ENCODE results near the gene FABP2.
"Not testable (repeated sequence)": the region's sequence is repeated elsewhere in the genome, so short reads cannot be mapped to it uniquely, and the experiment has no call there.

The FABP2 gene

GRCh38 chr4:119321921-119322687, at the start of gene FABP2:
Gene FABP2, minus strand, starts transcription at chr4:119322138. Its CDS starts 36 bp downstream, at chr4:119322102.
- DNase-seq (ENCODE audit: low read depth in 3 of 3): no peak

- not testable (repeated sequence) for DNase-seq (ENCODE audit: low read depth in 3 of 3)
Observed at GRCh38 chr4:119370951-119371683, 49.2 kb upstream of the FABP2 start.

GRCh38 chr4:119370392-119370791, 48.5 kb upstream of the FABP2 start:
- peak; percentile 2 to 14 (median 7) for DNase-seq (ENCODE audit: low read depth in 3 of 3)

- DNase-seq (ENCODE audit: low read depth in 3 of 3): not testable (repeated sequence)
Observed at GRCh38 chr4:119366802-119367201, 44.9 kb upstream of the FABP2 start.

GRCh38 chr4:119364203-119364602, 42.3 kb upstream of the FABP2 start:
- DNase-seq (ENCODE audit: low read depth in 3 of 3): not testable (repeated sequence)

GRCh38 chr4:119363372-119363771, 41.4 kb upstream of the FABP2 start:
- not testable (repeated sequence) for DNase-seq (ENCODE audit: low read depth in 3 of 3)

GRCh38 chr4:119362413-119362812, 40.5 kb upstream of the FABP2 start:
- DNase-seq (ENCODE audit: low read depth in 3 of 3): not testable (repeated sequence)

GRCh38 chr4:119359873-119360272, 37.9 kb upstream of the FABP2 start:
- DNase-seq (ENCODE audit: low read depth in 3 of 3): not testable (repeated sequence)

GRCh38 chr4:119356796-119357195, 34.9 kb upstream of the FABP2 start:
- DNase-seq (ENCODE audit: low read depth in 3 of 3): not testable (repeated sequence)

GRCh38 chr4:119356041-119356440, 34.1 kb upstream of the FABP2 start:
- DNase-seq (ENCODE audit: low read depth in 3 of 3): not testable (repeated sequence)

- DNase-seq (ENCODE audit: low read depth in 3 of 3): not testable (repeated sequence)
Observed at GRCh38 chr4:119353364-119353763, 31.4 kb upstream of the FABP2 start.

- not testable (repeated sequence) for DNase-seq (ENCODE audit: low read depth in 3 of 3)
Observed at GRCh38 chr4:119348169-119348568, 26.2 kb upstream of the FABP2 start.

- not testable (repeated sequence) for DNase-seq (ENCODE audit: low read depth in 3 of 3)
Observed at GRCh38 chr4:119343293-119343692, 21.4 kb upstream of the FABP2 start.

- DNase-seq (ENCODE audit: low read depth in 3 of 3): not testable (repeated sequence)
Observed at GRCh38 chr4:119339895-119340294, 18.0 kb upstream of the FABP2 start.

- DNase-seq (ENCODE audit: low read depth in 3 of 3): no peak
Observed at GRCh38 chr4:119337010-119337409, 15.1 kb upstream of the FABP2 start.

- not testable (repeated sequence) for DNase-seq (ENCODE audit: low read depth in 3 of 3)
Observed at GRCh38 chr4:119336332-119336979, 14.5 kb upstream of the FABP2 start.

GRCh38 chr4:119329835-119330620, 8.1 kb upstream of the FABP2 start:
- no peak for DNase-seq (ENCODE audit: low read depth in 3 of 3)

GRCh38 chr4:119328695-119329094, 6.8 kb upstream of the FABP2 start:
- DNase-seq (ENCODE audit: low read depth in 3 of 3): no peak

GRCh38 chr4:119317990-119318389, 3.9 kb downstream of the FABP2 start:
- no peak for DNase-seq (ENCODE audit: low read depth in 3 of 3)

GRCh38 chr4:119315036-119315435, 6.9 kb downstream of the FABP2 start:
- DNase-seq (ENCODE audit: low read depth in 3 of 3): no peak

GRCh38 chr4:119314356-119314755, 7.6 kb downstream of the FABP2 start:
- DNase-seq (ENCODE audit: low read depth in 3 of 3): no peak

- DNase-seq (ENCODE audit: low read depth in 3 of 3): no peak
Observed at GRCh38 chr4:119313237-119313636, 8.7 kb downstream of the FABP2 start.
